ENCODE measurements around the gene DNAH6.

DNAH6 gene

DNA sequence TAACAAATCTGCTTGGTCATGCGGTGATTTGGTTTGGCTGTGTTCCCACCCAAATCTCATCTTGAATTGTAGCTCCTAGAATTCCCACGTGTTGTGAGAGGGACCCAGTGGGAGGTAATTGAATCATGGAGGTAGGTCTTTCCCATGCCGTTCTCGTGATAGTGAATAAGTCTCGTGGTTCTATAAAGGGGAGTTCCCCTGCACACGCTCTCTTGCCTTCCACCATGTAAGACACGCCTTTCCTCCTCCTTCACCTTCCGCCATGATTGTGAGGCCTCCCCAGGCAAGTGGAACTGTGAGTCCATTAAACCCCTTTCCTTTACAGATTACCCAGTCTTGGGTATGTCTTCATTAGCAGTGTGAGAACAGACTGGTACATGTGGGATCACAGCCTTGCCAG lies 327.8 kb downstream of the DNAH6 start:
- H3K4me1 ChIP-seq = no peaks in the 10 kb centered on the region
- in situ Hi-C loops (cut with MboI; ENCODE audit: low sequenced_read_pairs) = no loop called here

DNA sequence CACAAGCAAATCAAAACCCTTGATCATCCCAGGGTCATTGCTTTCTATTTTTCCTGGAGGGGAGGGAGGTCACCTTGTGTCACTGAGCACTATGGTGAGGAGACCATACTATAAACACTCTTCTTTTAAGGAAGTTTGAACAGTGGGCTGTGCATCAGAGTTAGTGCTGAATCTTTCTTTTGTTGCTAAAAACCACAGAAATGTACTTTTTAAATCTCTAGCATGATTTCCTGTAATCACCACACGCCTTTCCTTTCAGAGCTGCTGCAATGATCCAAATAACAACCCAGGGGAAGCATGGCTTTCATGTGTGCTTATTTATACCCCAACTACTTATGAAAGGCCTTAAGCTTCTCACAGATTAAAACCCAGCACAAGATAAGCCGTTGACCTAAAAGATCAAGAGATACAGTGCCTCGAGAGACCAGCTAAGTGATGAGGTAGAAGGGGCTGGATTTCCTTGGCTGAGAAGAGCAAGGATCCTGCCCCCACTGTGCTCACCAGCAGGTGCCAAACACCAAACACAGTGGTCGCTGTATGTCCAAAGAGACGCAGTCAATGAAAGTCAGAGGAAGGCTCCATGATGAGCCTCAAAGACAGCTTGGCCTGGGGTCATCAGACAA lies 329.9 kb downstream of the DNAH6 start:
- Histone ChIP-seq H3K9me3 (no peaks in the 10 kb centered on the region), H3K27me3 (ENCODE audit: low read depth) (no peaks in the 10 kb centered on the region), H3K4me1 (no peaks in the 10 kb centered on the region), H3K36me3 (replicated peaks) (no peaks in the 10 kb centered on the region), H3K4me3 (no peak overlapping the region)
- DNase-seq (ENCODE audit: low spot score in 2 of 2) = no peak
- in situ Hi-C loops (cut with MboI; ENCODE audit: low sequenced_read_pairs) = no loop called here

More for the DNA sequence above, 327.8 kb downstream of the DNAH6 start:
- Histone ChIP-seq H3K4me3 (no peak overlapping the region), H3K36me3 (replicated peaks) (no peaks in the 10 kb centered on the region), H3K9me3 (no peaks in the 10 kb centered on the region), H3K27me3 (ENCODE audit: low read depth) (no peaks in the 10 kb centered on the region)
- DNase-seq (ENCODE audit: low spot score in 2 of 2) = no peak

DNA sequence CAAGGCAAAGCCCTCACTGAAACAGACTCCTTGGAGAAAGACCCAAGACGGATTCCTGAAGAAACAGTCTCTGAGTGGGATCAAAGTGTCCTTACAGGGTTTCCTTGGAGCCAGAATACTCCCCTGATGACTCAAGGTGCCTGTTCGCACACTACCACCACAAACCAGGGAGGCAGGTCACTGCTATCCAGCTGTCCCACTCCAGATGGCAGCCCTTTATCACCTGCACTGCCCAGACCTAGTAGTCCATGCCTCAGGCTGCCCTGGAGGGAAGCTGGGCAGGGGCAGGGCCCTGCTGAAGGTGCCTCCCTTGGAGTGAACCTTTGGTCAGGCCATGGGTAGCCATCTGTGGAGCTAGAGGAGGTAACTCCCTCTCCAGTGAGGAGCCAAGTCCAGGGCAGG lies 330.4 kb downstream of the DNAH6 start:
- H3K27me3 ChIP-seq (ENCODE audit: low read depth) = no peaks in the 10 kb centered on the region
- in situ Hi-C loops (cut with MboI; ENCODE audit: low sequenced_read_pairs) = no loop called here
- no peaks in the 10 kb centered on the region for H3K9me3 ChIP-seq
- DNase-seq (ENCODE audit: low spot score in 2 of 2) = no peak
- no peaks in the 10 kb centered on the region for H3K4me1 ChIP-seq
- H3K4me3 ChIP-seq = no peak overlapping the region
- no peaks in the 10 kb centered on the region for H3K36me3 ChIP-seq (replicated peaks)

DNA sequence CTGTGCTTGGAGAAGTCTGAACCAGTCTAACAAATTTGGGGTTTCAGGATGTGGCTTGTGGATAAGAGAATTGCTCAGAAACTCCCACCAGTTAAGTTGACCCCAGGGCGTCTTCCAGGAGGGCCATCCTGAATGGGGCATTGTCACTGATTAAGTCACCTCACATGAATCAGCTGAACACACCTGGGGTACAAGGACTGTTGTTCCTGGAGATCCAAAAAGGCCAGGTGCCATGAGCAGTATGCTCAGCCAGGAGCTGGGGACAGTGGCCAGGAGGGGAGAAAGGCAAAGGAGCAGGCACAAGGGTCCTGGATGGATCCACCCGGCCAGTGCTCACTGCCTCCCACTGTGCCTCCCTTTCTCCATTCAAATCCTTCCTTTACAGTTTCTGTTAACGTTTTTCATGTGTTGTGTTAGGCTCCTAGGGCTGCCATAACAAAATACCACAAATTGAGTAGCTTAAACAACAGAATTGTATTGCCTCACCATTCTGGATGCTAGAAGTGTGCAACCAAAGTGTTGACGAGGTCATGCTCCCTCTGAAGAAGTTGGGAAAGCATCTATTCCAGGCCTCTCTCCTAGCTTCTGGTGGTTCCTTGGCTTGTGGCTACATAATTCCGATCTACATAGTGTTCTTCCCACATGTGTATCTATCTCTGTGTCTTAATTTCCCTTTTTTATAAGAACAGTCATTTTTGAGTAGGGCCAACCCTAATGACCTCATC lies 331.2 kb downstream of the DNAH6 start:
- in situ Hi-C loops (cut with MboI; ENCODE audit: low sequenced_read_pairs) = no loop called here
- Histone ChIP-seq H3K27me3 (ENCODE audit: low read depth) (no peaks in the 10 kb centered on the region), H3K9me3 (no peaks in the 10 kb centered on the region), H3K4me3 (no peak overlapping the region), H3K36me3 (replicated peaks) (no peaks in the 10 kb centered on the region), H3K4me1 (no peaks in the 10 kb centered on the region)
- no peak for DNase-seq (ENCODE audit: low spot score in 2 of 2)

DNA sequence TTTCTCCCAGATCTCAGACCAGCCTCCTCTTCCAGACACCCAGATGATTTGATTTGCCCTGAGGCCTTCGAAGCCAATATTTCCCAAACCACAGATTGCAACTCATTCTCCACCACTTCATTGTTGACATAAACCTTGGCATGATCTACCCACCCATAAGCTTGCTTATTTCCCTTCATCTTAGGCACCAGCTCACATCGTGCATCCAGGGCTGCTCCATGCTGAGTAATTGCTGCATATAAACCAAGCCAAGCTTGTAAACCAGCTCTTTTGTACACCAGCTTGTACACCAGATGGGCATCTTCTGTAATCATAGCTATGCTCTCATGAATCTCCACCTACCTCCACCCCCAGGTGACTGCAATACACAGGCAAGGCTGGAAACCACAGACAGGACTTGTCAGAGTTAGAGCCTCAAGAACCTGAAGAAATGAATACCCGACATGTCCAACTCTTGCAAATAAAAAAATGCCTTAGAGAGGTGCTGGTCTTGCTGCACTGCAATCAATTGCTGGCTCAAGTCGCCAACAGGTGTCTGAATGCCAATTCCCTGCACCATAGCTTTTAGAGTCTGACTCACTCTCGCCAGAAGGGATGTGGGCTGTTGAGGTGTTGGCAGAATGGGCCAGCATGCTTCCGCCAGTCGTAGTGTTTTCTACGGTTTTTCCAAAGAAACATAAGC lies 333.1 kb downstream of the DNAH6 start:
- no peak overlapping the region for H3K4me3 ChIP-seq
- DNase-seq (ENCODE audit: low spot score in 2 of 2) = no peak
- no peaks in the 10 kb centered on the region for H3K36me3 ChIP-seq (replicated peaks)
- in situ Hi-C loops (cut with MboI; ENCODE audit: low sequenced_read_pairs) = no loop called here
- H3K4me1 ChIP-seq = no peaks in the 10 kb centered on the region
- H3K27me3 ChIP-seq (ENCODE audit: low read depth) = no peaks in the 10 kb centered on the region
- no peaks in the 10 kb centered on the region for H3K9me3 ChIP-seq

DNA sequence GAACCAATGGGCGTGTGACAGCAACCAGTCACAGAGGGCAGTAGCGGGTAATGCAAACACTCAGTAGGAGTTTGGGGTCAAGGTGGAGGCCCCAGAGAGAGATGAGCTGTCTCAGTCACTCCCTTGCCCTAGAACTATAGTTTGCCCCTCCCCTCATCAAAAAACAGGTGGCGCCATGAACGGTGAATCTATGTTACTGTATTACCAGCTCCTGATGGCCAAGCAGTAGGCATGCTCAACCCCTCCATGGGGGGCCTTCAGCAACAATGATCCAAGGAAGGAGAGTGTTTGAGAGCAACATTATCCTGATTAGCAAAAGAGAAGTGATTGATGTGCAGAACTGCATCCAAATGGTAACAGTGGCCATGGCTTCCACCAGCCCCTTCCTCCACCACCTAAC lies 334.2 kb downstream of the DNAH6 start:
- H3K4me1 ChIP-seq = no peaks in the 10 kb centered on the region
- no peaks in the 10 kb centered on the region for H3K9me3 ChIP-seq
- H3K36me3 ChIP-seq (replicated peaks) = no peaks in the 10 kb centered on the region
- no peak for DNase-seq (ENCODE audit: low spot score in 2 of 2)
- no peak overlapping the region for H3K4me3 ChIP-seq
- in situ Hi-C loops (cut with MboI; ENCODE audit: low sequenced_read_pairs) = no loop called here
- no peaks in the 10 kb centered on the region for H3K27me3 ChIP-seq (ENCODE audit: low read depth)

DNA sequence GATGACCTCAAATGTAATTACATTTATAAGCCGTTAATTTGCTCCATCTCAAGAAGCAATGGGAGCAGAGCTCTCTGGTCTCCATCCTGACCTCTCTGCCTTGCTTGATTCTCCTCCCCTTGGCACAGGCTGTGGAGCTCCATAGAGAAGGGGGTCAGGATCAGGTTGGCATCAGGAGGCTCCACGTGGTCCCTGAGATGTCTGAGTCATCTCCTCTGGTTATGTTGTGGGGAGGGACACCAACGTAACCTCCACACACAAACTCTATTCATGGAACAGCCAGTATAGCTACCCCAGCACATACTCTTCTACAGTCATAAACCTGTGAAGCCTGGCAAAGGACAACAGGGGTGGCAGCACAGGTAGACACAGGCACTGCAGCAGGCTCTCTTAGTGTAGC lies 335.6 kb downstream of the DNAH6 start:
- in situ Hi-C loops (cut with MboI; ENCODE audit: low sequenced_read_pairs) = no loop called here
- no peak for DNase-seq (ENCODE audit: low spot score in 2 of 2)
- H3K4me3 ChIP-seq = no peak overlapping the region

DNA sequence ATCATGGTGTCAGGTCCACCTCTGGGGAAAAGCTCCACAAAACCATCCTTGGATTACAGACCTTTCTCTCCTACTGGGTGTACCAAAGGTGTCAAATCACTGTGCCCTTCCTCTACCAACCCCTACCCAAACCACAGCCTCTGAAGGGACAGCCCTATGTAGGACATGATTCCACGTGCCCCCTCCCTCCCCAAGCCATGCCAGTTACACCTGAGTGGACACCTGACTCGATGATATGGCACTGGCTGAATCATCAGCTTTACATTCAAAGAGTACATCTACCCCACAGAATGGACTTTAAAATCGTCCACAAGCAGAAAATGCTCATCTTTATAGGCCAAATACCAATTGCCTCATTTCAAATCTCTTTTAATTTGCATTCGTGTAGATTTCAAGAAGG lies 338.6 kb downstream of the DNAH6 start:
- H3K9me3 ChIP-seq = no peaks in the 10 kb centered on the region
- in situ Hi-C loops (cut with MboI; ENCODE audit: low sequenced_read_pairs) = no loop called here
- H3K27me3 ChIP-seq (ENCODE audit: low read depth) = no peaks in the 10 kb centered on the region

More for the DNA sequence above, 335.6 kb downstream of the DNAH6 start:
- no peaks in the 10 kb centered on the region for H3K4me1 ChIP-seq
- H3K27me3 ChIP-seq (ENCODE audit: low read depth) = no peaks in the 10 kb centered on the region
- no peaks in the 10 kb centered on the region for H3K36me3 ChIP-seq (replicated peaks)
- H3K9me3 ChIP-seq = no peaks in the 10 kb centered on the region

DNA sequence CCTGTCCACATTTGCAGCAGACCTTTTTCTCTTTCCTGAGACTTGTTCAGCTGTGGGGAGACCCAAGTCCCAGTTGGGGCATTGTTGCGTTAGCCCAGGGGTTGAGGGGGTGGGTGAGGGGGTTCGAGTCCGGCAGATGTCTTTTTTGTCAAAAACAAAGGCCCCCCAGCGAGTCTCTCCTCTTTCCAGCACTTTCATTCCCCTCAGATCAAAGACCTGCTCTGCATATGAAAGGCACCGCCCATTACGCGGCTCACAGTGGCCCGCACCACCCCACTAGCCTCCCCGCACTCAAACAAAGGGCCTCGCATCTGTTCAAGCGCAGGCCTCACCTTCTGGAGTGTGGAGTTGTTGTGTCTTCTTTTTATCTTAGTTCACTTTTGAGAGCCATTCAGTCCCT lies 339.4 kb downstream of the DNAH6 start:
- Histone ChIP-seq H3K36me3 (replicated peaks) (no peaks in the 10 kb centered on the region), H3K27me3 (ENCODE audit: low read depth) (no peaks in the 10 kb centered on the region), H3K9me3 (no peaks in the 10 kb centered on the region), H3K4me1 (no peaks in the 10 kb centered on the region), H3K4me3 (no peak overlapping the region)
- in situ Hi-C loops (cut with MboI; ENCODE audit: low sequenced_read_pairs) = no loop called here
- peak in 1 of 2 experiments; percentile 40 for DNase-seq (ENCODE audit: low spot score in 2 of 2)

More for the DNA sequence above, 338.6 kb downstream of the DNAH6 start:
- Histone ChIP-seq H3K4me3 (no peak overlapping the region), H3K4me1 (no peaks in the 10 kb centered on the region), H3K36me3 (replicated peaks) (no peaks in the 10 kb centered on the region)
- DNase-seq (ENCODE audit: low spot score in 2 of 2) = no peak

DNA sequence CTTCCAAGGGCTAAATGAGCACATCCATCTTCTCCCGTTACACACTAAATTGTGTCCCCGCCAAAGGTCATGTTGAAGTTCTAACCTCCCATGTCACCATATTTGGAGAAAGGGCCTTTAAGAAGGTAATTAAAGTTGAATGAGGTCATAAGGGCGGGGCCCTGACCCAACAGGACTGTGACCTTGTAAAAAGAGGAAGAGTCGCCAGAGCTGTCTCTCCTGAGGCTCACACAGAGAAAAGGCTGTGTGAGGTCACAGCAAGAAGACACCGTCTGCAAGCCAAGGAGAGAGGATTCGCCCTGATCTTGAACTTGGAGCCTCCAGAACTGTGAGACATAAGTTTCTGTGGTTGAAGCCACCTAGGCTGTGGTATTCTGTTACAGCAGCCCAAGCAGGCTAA lies 340.5 kb downstream of the DNAH6 start:
- in situ Hi-C loops (cut with MboI; ENCODE audit: low sequenced_read_pairs) = no loop called here
- Histone ChIP-seq H3K27me3 (ENCODE audit: low read depth) (no peaks in the 10 kb centered on the region), H3K36me3 (replicated peaks) (no peaks in the 10 kb centered on the region), H3K4me3 (no peak overlapping the region), H3K4me1 (no peaks in the 10 kb centered on the region), H3K9me3 (no peaks in the 10 kb centered on the region)
- DNase-seq (ENCODE audit: low spot score in 2 of 2) = no peak

DNA sequence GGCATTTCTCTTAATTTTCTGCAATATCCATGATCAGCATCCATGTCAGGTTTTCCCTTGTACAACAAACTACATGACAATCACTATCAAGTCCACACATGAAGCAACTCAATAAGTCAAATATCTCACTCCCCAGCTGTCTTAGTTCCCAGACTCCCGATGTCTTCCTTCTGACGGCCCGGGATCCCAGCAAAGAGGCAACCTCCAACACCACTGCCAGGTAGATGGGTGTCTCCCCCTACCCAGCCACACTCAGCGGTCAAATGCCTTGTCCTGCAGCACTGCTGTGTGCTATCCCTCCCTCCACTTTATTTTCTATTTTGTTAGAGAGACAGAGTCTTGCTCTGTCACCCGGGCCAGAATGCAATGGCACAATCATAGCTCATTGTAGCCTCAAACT lies 341.3 kb downstream of the DNAH6 start:
- no peaks in the 10 kb centered on the region for H3K4me1 ChIP-seq
- no peak for DNase-seq (ENCODE audit: low spot score in 2 of 2)
- H3K4me3 ChIP-seq = no peak overlapping the region
- no peaks in the 10 kb centered on the region for H3K27me3 ChIP-seq (ENCODE audit: low read depth)
- H3K9me3 ChIP-seq = no peaks in the 10 kb centered on the region
- H3K36me3 ChIP-seq (replicated peaks) = no peaks in the 10 kb centered on the region
- in situ Hi-C loops (cut with MboI; ENCODE audit: low sequenced_read_pairs) = no loop called here

DNA sequence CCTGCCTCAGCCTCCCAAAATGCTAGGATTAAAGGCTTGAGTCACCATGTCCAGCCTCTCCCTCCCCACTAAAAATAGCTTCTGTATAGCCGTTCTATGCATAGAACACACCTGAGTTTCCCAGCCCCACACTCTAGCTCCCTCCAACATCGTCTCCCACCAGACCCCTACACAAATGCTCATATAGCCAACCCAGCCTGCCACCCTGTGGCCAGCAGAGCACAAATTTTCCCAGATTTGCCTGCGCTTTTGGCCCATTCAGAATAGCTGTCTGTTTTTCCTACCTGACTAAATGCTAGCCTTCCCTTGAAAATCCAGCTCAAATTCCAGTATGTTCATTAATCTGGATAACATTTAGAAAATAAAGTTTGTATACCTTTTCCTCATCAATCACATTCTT lies 341.8 kb downstream of the DNAH6 start:
- in situ Hi-C loops (cut with MboI; ENCODE audit: low sequenced_read_pairs) = no loop called here
- no peaks in the 10 kb centered on the region for H3K27me3 ChIP-seq (ENCODE audit: low read depth)
- DNase-seq (ENCODE audit: low spot score in 2 of 2) = no peak

DNA sequence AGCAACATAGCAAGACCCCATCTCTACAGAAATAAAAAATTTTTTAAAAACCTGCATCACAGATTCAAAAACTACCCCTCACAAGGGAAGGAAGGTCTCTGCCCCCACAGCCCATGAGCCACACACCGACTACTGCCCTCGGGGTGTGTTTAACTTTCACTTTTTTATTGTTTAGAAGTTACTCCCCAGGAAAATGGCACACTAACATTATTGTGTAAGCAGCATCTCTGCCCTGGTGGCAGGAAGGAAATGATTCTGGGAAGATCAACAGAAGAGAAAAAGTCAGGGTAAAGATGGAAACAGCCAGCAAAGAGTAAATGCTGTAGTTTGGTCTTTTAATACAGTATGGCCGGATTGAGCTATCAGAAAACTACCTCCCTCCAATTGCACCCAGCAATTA lies 342.6 kb downstream of the DNAH6 start:
- no peak for DNase-seq (ENCODE audit: low spot score in 2 of 2)
- H3K27me3 ChIP-seq (ENCODE audit: low read depth) = no peaks in the 10 kb centered on the region
- no peaks in the 10 kb centered on the region for H3K4me1 ChIP-seq
- H3K36me3 ChIP-seq (replicated peaks) = no peaks in the 10 kb centered on the region
- H3K4me3 ChIP-seq = no peak overlapping the region
- H3K9me3 ChIP-seq = no peaks in the 10 kb centered on the region
- in situ Hi-C loops (cut with MboI; ENCODE audit: low sequenced_read_pairs) = no loop called here

More for the DNA sequence above, 341.8 kb downstream of the DNAH6 start:
- Histone ChIP-seq H3K36me3 (replicated peaks) (no peaks in the 10 kb centered on the region), H3K4me1 (no peaks in the 10 kb centered on the region), H3K4me3 (no peak overlapping the region), H3K9me3 (no peaks in the 10 kb centered on the region)

DNA sequence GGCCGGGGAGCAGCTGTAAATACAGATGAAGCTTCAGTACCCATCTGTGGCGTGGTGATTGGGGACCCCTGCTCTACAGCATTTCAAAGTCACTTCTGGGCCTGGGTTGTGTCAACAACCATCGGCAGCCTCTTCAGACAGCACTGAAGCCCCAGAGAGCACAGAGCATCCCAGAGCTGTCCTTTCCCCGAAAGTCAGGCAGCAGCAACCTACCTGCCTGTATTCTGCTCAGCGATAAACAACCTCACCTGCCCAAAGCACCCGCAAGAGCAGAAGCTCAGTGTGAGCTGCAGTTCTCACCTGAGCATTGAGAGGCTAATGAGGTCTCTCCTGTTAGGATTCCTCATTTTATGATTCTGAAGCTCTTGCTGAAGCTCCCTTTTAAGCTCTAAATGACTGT lies 345.2 kb downstream of the DNAH6 start:
- in situ Hi-C loops (cut with MboI; ENCODE audit: low sequenced_read_pairs) = no loop called here
- no peaks in the 10 kb centered on the region for H3K36me3 ChIP-seq (replicated peaks)
- no peak for DNase-seq (ENCODE audit: low spot score in 2 of 2)
- H3K4me1 ChIP-seq = no peaks in the 10 kb centered on the region
- H3K9me3 ChIP-seq = no peaks in the 10 kb centered on the region; the same call in 1 of the 2 replicates
- H3K4me3 ChIP-seq = no peak overlapping the region
- no peaks in the 10 kb centered on the region for H3K27me3 ChIP-seq (ENCODE audit: low read depth)

Measured in HAP-1 (cell line).